Renal cortex interstitium (tissue), 11 donors: Measurements from ENCODE around the gene OR2AG1. TPM values are rescaled to one million over a fixed set of nuclear protein-coding genes. Genes with fewer than 3 reads are reported as not detected.
A peak's percentile ranks its signal among the peaks of the same experiment; 100 is the strongest.
"Not testable (repeated sequence)": the region's sequence is repeated elsewhere in the genome, so short reads cannot be mapped to it uniquely, and the experiment has no call there.

ENCODE experiments used
- DNase-seq, 11 donors: peaks; one replicate each; pipeline ENCODE4 v3.0.0-alpha.2; 2013; ENCODE audit warnings: low read depth in 9 of 11, low spot score in 4 of 11; ENCODE audit errors: extremely low read depth in 1 of 11
- polyA plus RNA-seq, 3 donors: library from polyadenylated mRNA; unstranded; fragments of 120-200 nt; gene quantifications; one replicate each; pipeline ENCODE4 v1.2.1, GENCODE V29; 2013; ENCODE audit not compliant: insufficient read length in 3 of 3

Gene OR2AG1
- polyA plus RNA-seq, 3 donors, result 0.09 TPM; not detected in 2

- DNase-seq, result peak in 1 of 11 donors; percentile 1
Measured at GRCh38 chr11:6771926-6772893, 10.6 kb upstream of the OR2AG1 start, which contains the start of gene OR2AG2. Gene OR2AG2 (minus strand): TSS chr11:6771976. CDS start chr11:6768957, 3,019 bp downstream.

GRCh38 chr11:6778518-6778917 is 4.3 kb upstream of the OR2AG1 start:
- no peak for DNase-seq

GRCh38 chr11:6780829-6781228 is 2.0 kb upstream of the OR2AG1 start:
- no peak for DNase-seq

GRCh38 chr11:6790546-6790945 is 7.7 kb downstream of the OR2AG1 start:
- DNase-seq, result no peak

GRCh38 chr11:6794639-6795038 is 11.8 kb downstream of the OR2AG1 start:
- no peak for DNase-seq

GRCh38 chr11:6799402-6799801 is 16.6 kb downstream of the OR2AG1 start, which contains the start of gene OR6A2:
Gene OR6A2 (minus strand): TSS chr11:6799689. CDS start chr11:6795708, 3,981 bp downstream.
- no peak for DNase-seq

GRCh38 chr11:6801075-6801474 is 18.3 kb downstream of the OR2AG1 start:
- not testable (repeated sequence) for DNase-seq

GRCh38 chr11:6812390-6813005 is 29.7 kb downstream of the OR2AG1 start:
- DNase-seq, result peak in 10 of 11 donors; percentile 1 to 28 (median 8)

- no peak for DNase-seq
Measured at GRCh38 chr11:6813656-6814055, 30.8 kb downstream of the OR2AG1 start.

- no peak for DNase-seq
Measured at GRCh38 chr11:6817694-6818093, 34.9 kb downstream of the OR2AG1 start.

GRCh38 chr11:6818967-6819366 is 36.1 kb downstream of the OR2AG1 start:
- DNase-seq, result no peak

- DNase-seq, result no peak
Measured at GRCh38 chr11:6824136-6824823, 41.5 kb downstream of the OR2AG1 start.

GRCh38 chr11:6825231-6825744 is 42.5 kb downstream of the OR2AG1 start:
- DNase-seq, result no peak

GRCh38 chr11:6828103-6828502 is 45.3 kb downstream of the OR2AG1 start:
- no peak for DNase-seq

GRCh38 chr11:6833356-6833755 is 50.5 kb downstream of the OR2AG1 start:
- no peak for DNase-seq

- no peak for DNase-seq
Measured at GRCh38 chr11:6834021-6834420, 51.2 kb downstream of the OR2AG1 start.
